ENCODE results near the gene SPIRE2. TPM values are rescaled to one million over a fixed set of nuclear protein-coding genes. Genes with fewer than 3 reads are reported as not detected.
"Not testable (repeated sequence)": the region's sequence is repeated elsewhere in the genome, so short reads cannot be mapped to it uniquely, and the experiment has no call there.

The SPIRE2 gene
- total RNA-seq, 1 donor from 2014 or later = 2.8 TPM

GRCh38 chr16:89808475-89808874 lies 19.8 kb upstream of the SPIRE2 start:
- DNase-seq (ENCODE audit: low read depth) = no peak
- no peak for TF ChIP-seq CTCF (conservative IDR thresholded peaks at IDR 0.05; ENCODE audit: low read depth, low read length)
- no peak overlapping the region for H3K4me3 ChIP-seq (ENCODE audit: low read depth, low read length)

- no peak for DNase-seq (ENCODE audit: low read depth)
- no peak overlapping the region for H3K4me3 ChIP-seq (ENCODE audit: low read depth, low read length)
- no peak for TF ChIP-seq CTCF (conservative IDR thresholded peaks at IDR 0.05; ENCODE audit: low read depth, low read length)
These were observed 17.0 kb upstream of the SPIRE2 start for GRCh38 chr16:89811321-89811720.

- DNase-seq (ENCODE audit: low read depth) = no peak
- H3K4me3 ChIP-seq (ENCODE audit: low read depth, low read length) = peak overlapping the region; percentile 58
- TF ChIP-seq CTCF (conservative IDR thresholded peaks at IDR 0.05; ENCODE audit: low read depth, low read length) = no peak
These were observed 12.5 kb upstream of the SPIRE2 start for GRCh38 chr16:89815639-89816348.

GRCh38 chr16:89818851-89819403 lies 9.3 kb upstream of the SPIRE2 start:
- peak overlapping the region; percentile 28 for H3K4me3 ChIP-seq (ENCODE audit: low read depth, low read length)
- peak; percentile 38 for DNase-seq (ENCODE audit: low read depth)

GRCh38 chr16:89819448-89819847 lies 8.8 kb upstream of the SPIRE2 start:
- not testable (repeated sequence) for DNase-seq (ENCODE audit: low read depth)
- H3K4me3 ChIP-seq (ENCODE audit: low read depth, low read length) = peak overlapping the region; percentile 28

More at GRCh38 chr16:89818851-89819403, 9.3 kb upstream of the SPIRE2 start:
- peak; percentile 15 for TF ChIP-seq CTCF (conservative IDR thresholded peaks at IDR 0.05; ENCODE audit: low read depth, low read length)

- no peak for DNase-seq (ENCODE audit: low read depth)
- no peak overlapping the region for H3K4me3 ChIP-seq (ENCODE audit: low read depth, low read length)
- no peak for TF ChIP-seq CTCF (conservative IDR thresholded peaks at IDR 0.05; ENCODE audit: low read depth, low read length)
These were observed 6.7 kb upstream of the SPIRE2 start for GRCh38 chr16:89821438-89822187.
